Neural cell (in vitro differentiated cells): ENCODE measurements around the gene DLK1. TPM values are rescaled to one million over a fixed set of nuclear protein-coding genes. Genes with fewer than 3 reads are reported as not detected.

ENCODE experiments used
- H2AFZ ChIP-seq: fragments of 200-600, 300-800 bp; sonication (generic), shearing (Covaris generic); 2 replicates; pipeline ENCODE4 v1.6.0; 2014; ENCODE audit warnings: low read depth, mild to moderate bottlenecking, antibody characterized with exemption, low read length, moderate library complexity
- H3F3A ChIP-seq: fragments of 200-600 bp; shearing (Covaris generic); 2 replicates; pipeline ENCODE4 v1.6.1; 2016; ENCODE audit warnings: mild to moderate bottlenecking, moderate library complexity, mixed read lengths, antibody characterized with exemption, low read length; ENCODE audit not compliant: insufficient read depth, poor library complexity, severe bottlenecking
- H3K27ac ChIP-seq: fragments of 200-600, 300-800 bp; sonication (generic), shearing (Covaris generic); 2 replicates; pipeline ENCODE4 v1.5.1; 2014; ENCODE audit warnings: mild to moderate bottlenecking, low read length, moderate library complexity
- H3K27me3 ChIP-seq: fragments of 300-800, 200-600 bp; sonication (generic), shearing (Covaris generic); 2 replicates; pipeline ENCODE4 v1.6.0; 2014; ENCODE audit warnings: mild to moderate bottlenecking, low read depth, low read length, moderate library complexity; ENCODE audit not compliant: insufficient read depth
- H3K36me3 ChIP-seq: fragments of 300-800, 200-600 bp; sonication (generic), shearing (Covaris generic); 2 replicates; pipeline ENCODE4 v1.5.1; 2014; ENCODE audit warnings: mild to moderate bottlenecking, antibody characterized with exemption, low read length, moderate library complexity; ENCODE audit not compliant: insufficient read depth
- H3K4me2 ChIP-seq: fragments of 300-800, 200-600 bp; sonication (generic), shearing (Covaris generic); 2 replicates; pipeline ENCODE4 v1.6.0; 2014; ENCODE audit warnings: mild to moderate bottlenecking, low read length
- H3K4me3 ChIP-seq: fragments of 300-800, 200-600 bp; sonication (generic), shearing (Covaris generic); 2 replicates; pipeline ENCODE4 v1.5.1; 2014; ENCODE audit warnings: mild to moderate bottlenecking, low read length, moderate library complexity
- H3K79me2 ChIP-seq: fragments of 200-600 bp; shearing (Covaris generic); replicated peaks from 2 replicates; pipeline ENCODE4 v1.6.0; 2014; ENCODE audit warnings: mild to moderate bottlenecking, low read length, moderate library complexity; ENCODE audit not compliant: insufficient read depth
- H3K9ac ChIP-seq: fragments of 300-800, 200-600 bp; sonication (generic), shearing (Covaris generic); 2 replicates; pipeline ENCODE4 v1.6.1; 2016; ENCODE audit warnings: mild to moderate bottlenecking, low read length, mixed read lengths
- H3K9me2 ChIP-seq: fragments of 200-600 bp; shearing (Covaris generic); 2 replicates; pipeline ENCODE4 v1.6.1; 2016; ENCODE audit warnings: mild to moderate bottlenecking, low read length, mixed read lengths; ENCODE audit not compliant: insufficient read depth
- H3K9me3 ChIP-seq: fragments of 200-600, 300-800 bp; sonication (generic), shearing (Covaris generic); 2 replicates; pipeline ENCODE4 v1.6.1; 2016; ENCODE audit warnings: mild to moderate bottlenecking, mixed run types, low read length, moderate library complexity, mixed read lengths
- H4K20me1 ChIP-seq: fragments of 200-600 bp; shearing (Covaris generic); 2 replicates; pipeline ENCODE4 v1.6.1; 2016; ENCODE audit warnings: mild to moderate bottlenecking, mixed run types; ENCODE audit not compliant: insufficient read depth
- CTCF ChIP-seq: fragments of 450-650 bp; IDR thresholded peaks from 2 replicates; pipeline ENCODE4 v1.5.1; 2014; ENCODE audit warnings: antibody characterized with exemption, mild to moderate bottlenecking, moderate library complexity; ENCODE audit not compliant: poor library complexity, severe bottlenecking
- EP300 ChIP-seq: fragments of 450-650 bp; conservative IDR thresholded peaks from 2 replicates; pipeline ENCODE4 v1.6.1; 2014; ENCODE audit warnings: antibody characterized with exemption, mild to moderate bottlenecking, moderate library complexity; ENCODE audit not compliant: poor library complexity, severe bottlenecking
- EZH2 ChIP-seq: fragments of 200-600, 300-800 bp; shearing (Covaris generic), sonication (generic); IDR thresholded peaks from 2 replicates; pipeline ENCODE4 v1.6.1; 2014; ENCODE audit warnings: antibody characterized with exemption, low read length, borderline replicate concordance, mild to moderate bottlenecking; ENCODE audit not compliant: insufficient read depth, poor library complexity, severe bottlenecking
- MXI1 ChIP-seq: fragments of 450-650 bp; conservative IDR thresholded peaks from 2 replicates; pipeline ENCODE4 v1.6.1; 2014; ENCODE audit warnings: antibody characterized with exemption, mild to moderate bottlenecking; ENCODE audit not compliant: poor library complexity, severe bottlenecking
- POLR2AphosphoS5 ChIP-seq: IDR thresholded peaks from 2 replicates; pipeline ENCODE4 v1.6.1; 2012
- RAD21 ChIP-seq: fragments of 450-650 bp; conservative IDR thresholded peaks from 2 replicates; pipeline ENCODE4 v1.6.1; 2014; ENCODE audit warnings: antibody characterized with exemption, mild to moderate bottlenecking, moderate library complexity
- REST ChIP-seq: IDR thresholded peaks from 2 replicates; pipeline ENCODE4 v1.6.1; 2012; ENCODE audit warnings: borderline replicate concordance
- SMC3 ChIP-seq: fragments of 450-650 bp; conservative IDR thresholded peaks from 2 replicates; pipeline ENCODE4 v1.6.1; 2014; ENCODE audit warnings: antibody characterized with exemption, mild to moderate bottlenecking, moderate library complexity; ENCODE audit not compliant: poor library complexity
- TAF1 ChIP-seq: IDR thresholded peaks from 2 replicates; pipeline ENCODE4 v1.6.1; 2012; ENCODE audit warnings: low read depth
- polyA plus RNA-seq: library from polyadenylated mRNA; depleted of rRNA; stranded (reverse); fragments of >200 nt; gene quantifications from 2 replicates; pipeline ENCODE4 v1.2.3, GENCODE V29; 2014

Gene DLK1
- polyA plus RNA-seq, 1 donor from 2014 or later = 6.8 TPM

- H2AFZ ChIP-seq = no peak overlapping the region
- no peak overlapping the region for H3K9ac ChIP-seq
- H3K27ac ChIP-seq = no peak overlapping the region
- no peaks in the 10 kb centered on the region for H3K9me3 ChIP-seq
- no peaks in the 10 kb centered on the region for H4K20me1 ChIP-seq
- no peak overlapping the region for H3K4me3 ChIP-seq
- TF ChIP-seq EP300 (no peak), CTCF (no peak), SMC3 (no peak), EZH2 (no peak), REST (no peak), POLR2AphosphoS5 (no peak), MXI1 (no peak), RAD21 (no peak), TAF1 (no peak)
- no peaks in the 10 kb centered on the region for H3K9me2 ChIP-seq
- H3K36me3 ChIP-seq = no peaks in the 10 kb centered on the region
- no peaks in the 10 kb centered on the region for H3K27me3 ChIP-seq
- no peak overlapping the region for H3K4me2 ChIP-seq
- no peaks in the 10 kb centered on the region for H3F3A ChIP-seq
- H3K79me2 ChIP-seq = no peaks in the 10 kb centered on the region
Measured at GRCh38 chr14:100710391-100710790, 16.3 kb upstream of the DLK1 start.

- no peaks in the 10 kb centered on the region for H3K79me2 ChIP-seq
- no peak overlapping the region for H3K27ac ChIP-seq
- no peaks in the 10 kb centered on the region for H3K9me2 ChIP-seq
- TF ChIP-seq CTCF (no peak), EZH2 (no peak), POLR2AphosphoS5 (no peak), TAF1 (no peak)
- H4K20me1 ChIP-seq = no peaks in the 10 kb centered on the region
- no peaks in the 10 kb centered on the region for H3K36me3 ChIP-seq
- no peak overlapping the region for H3K4me2 ChIP-seq
- no peak overlapping the region for H3K4me3 ChIP-seq
- H3K9ac ChIP-seq = no peak overlapping the region
- H3F3A ChIP-seq = no peaks in the 10 kb centered on the region
- H2AFZ ChIP-seq = no peak overlapping the region
- H3K27me3 ChIP-seq = no peaks in the 10 kb centered on the region
- no peaks in the 10 kb centered on the region for H3K9me3 ChIP-seq
Measured at GRCh38 chr14:100710826-100711462, 15.7 kb upstream of the DLK1 start.
